ENCODE results near the gene WDR26. TPM values are rescaled to one million over a fixed set of nuclear protein-coding genes. Genes with fewer than 3 reads are reported as not detected.

Gene WDR26
- total and polyA plus RNA-seq, 2 of the 4 experiments (the other 2 are of a cell fraction) = 23.8 to 46.4 TPM

DNA sequence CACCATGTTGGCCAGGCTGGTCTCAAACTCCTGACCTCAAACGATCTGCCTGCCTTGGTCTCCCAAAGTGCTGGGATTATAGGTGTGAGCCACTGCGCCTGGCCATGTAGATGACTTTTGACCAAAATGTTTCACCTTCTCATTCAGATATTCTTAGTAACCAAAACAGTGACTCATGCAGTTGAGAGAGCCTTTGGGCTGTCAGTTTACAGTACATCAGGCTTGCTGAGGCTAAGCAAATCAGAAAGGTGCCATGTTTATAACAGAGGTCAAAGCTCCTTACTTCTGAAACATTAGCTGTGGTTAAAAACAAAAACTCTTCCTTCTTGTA, 57.0 kb downstream of the WDR26 start:
- no peak overlapping the region for H3K4me3 ChIP-seq (ENCODE audit: insufficient read depth, low read depth, low read length)
- H3K27me3 ChIP-seq (ENCODE audit: control insufficient read depth, insufficient read depth, low read length) = no peaks in the 10 kb centered on the region
- no peak overlapping the region for H3K56ac ChIP-seq (ENCODE audit: extremely low read depth, insufficient read depth, low read length)
- TF ChIP-seq MAZ (IDR thresholded peaks at IDR 0.05; ENCODE audit: borderline replicate concordance, low read depth, low read length) (no peak), FOS (IDR thresholded peaks at IDR 0.05; ENCODE audit: low read depth, low read length) (peak; percentile 67; the same call in 1 of the 2 replicates), BHLHE40 (IDR thresholded peaks at IDR 0.05; ENCODE audit: low read depth, low read length) (0 out of 2 replicates have a peak, but pooled peaks have one; percentile 19)
- H2BK120ac ChIP-seq (ENCODE audit: low read depth, low read length) = no peak overlapping the region
- no peak overlapping the region for H3K27ac ChIP-seq (ENCODE audit: insufficient read depth, low read length)
- no peak overlapping the region for H3K23ac ChIP-seq (ENCODE audit: low read depth, low read length)
- no peaks in the 10 kb centered on the region for H3K9me3 ChIP-seq (ENCODE audit: control insufficient read depth, insufficient read depth, low read length)
- peaks cover 30% of the 10 kb centered on the region for H3K36me3 ChIP-seq (ENCODE audit: control insufficient read depth, insufficient read depth, low read length)
- no peak overlapping the region for H2AK9ac ChIP-seq (replicated peaks; ENCODE audit: low read depth, low read length, poor library complexity)
- no peak overlapping the region for H2BK15ac ChIP-seq (ENCODE audit: low read depth, low read length)
- dilution Hi-C loops (cut with HindIII; ENCODE audit: low sequenced_read_pairs, unreplicated experiment) (no loop called here), in situ Hi-C loops (cut with MboI; ENCODE audit: low sequenced_read_pairs) (no loop called here), intact Hi-C loops (cut with micrococcal nuclease) (no loop called here)
- DNase-seq (peak; percentile 84), ATAC-seq (ENCODE audit: low read depth) (peak; percentile 79)
- H3K4me2 ChIP-seq (ENCODE audit: low read depth, low read length) = no peak overlapping the region
- peaks cover 9% of the 10 kb centered on the region for H3K9me1 ChIP-seq (ENCODE audit: insufficient read depth, low read length)
- H3K18ac ChIP-seq (ENCODE audit: low read depth, low read length) = no peak overlapping the region
- H3K9ac ChIP-seq (ENCODE audit: low read depth, low read length) = no peak overlapping the region
- no TSS peak for BruUV-seq (replicated peaks)
- no peak overlapping the region for H4K91ac ChIP-seq (ENCODE audit: insufficient read depth, low read depth, low read length)
- no peak overlapping the region for H2BK5ac ChIP-seq (ENCODE audit: low read depth, low read length, poor library complexity, severe bottlenecking)
- peaks cover 9% of the 10 kb centered on the region for H3K4me1 ChIP-seq (ENCODE audit: control insufficient read depth, insufficient read depth, low read length)
- no peak overlapping the region for H3K14ac ChIP-seq (replicated peaks; ENCODE audit: low read depth, low read length)
- no peak overlapping the region for H2AK5ac ChIP-seq (ENCODE audit: low read depth, low read length)
- H2AFZ ChIP-seq (replicated peaks; ENCODE audit: low read length, poor library complexity) = no peak overlapping the region
- peaks cover 5 to 22% of the 10 kb centered on the region in 2 experiments; a peak in 3 of 4 replicates for H3K79me1 ChIP-seq (ENCODE audit: low read depth in 1 of 2, low read length in 2 of 2)
- H2BK20ac ChIP-seq (ENCODE audit: low read depth, low read length) = no peak overlapping the region
- no peak overlapping the region for H3K4ac ChIP-seq (ENCODE audit: low read depth, low read length)
- no CpG with 5 or more reads among the region's 2 CpGs for WGBS, 2 experiments (ENCODE audit: extremely low coverage in 2 of 2, insufficient read length in 1 of 2)
- H4K5ac ChIP-seq (ENCODE audit: low read depth, low read length) = no peak overlapping the region
- H4K8ac ChIP-seq (ENCODE audit: low read depth in 2 of 2, low read length in 2 of 2) = no peak overlapping the region
- H4K20me1 ChIP-seq (ENCODE audit: insufficient read depth, low read length) = peaks cover 33% of the 10 kb centered on the region
- ChIA-PET POLR2A (ENCODE audit: unreplicated experiment) (no interaction called here), CTCF (no interaction called here)
